GM18909 (cell line): ENCODE measurements around the gene SCN2A.
"Not testable (repeated sequence)": the region's sequence is repeated elsewhere in the genome, so short reads cannot be mapped to it uniquely, and the experiment has no call there.

Source experiments
- ATAC-seq: cut with Tn5 transposase; IDR thresholded peaks from one replicate; pipeline ENCODE4 v1.9.1; 2021; ENCODE audit warnings: mild to moderate bottlenecking; ENCODE audit not compliant: unreplicated experiment, poor library complexity

The SCN2A gene

GRCh38 chr2:165248238-165248637 lies 9.0 kb downstream of the SCN2A start:
- no peak for ATAC-seq

DNA sequence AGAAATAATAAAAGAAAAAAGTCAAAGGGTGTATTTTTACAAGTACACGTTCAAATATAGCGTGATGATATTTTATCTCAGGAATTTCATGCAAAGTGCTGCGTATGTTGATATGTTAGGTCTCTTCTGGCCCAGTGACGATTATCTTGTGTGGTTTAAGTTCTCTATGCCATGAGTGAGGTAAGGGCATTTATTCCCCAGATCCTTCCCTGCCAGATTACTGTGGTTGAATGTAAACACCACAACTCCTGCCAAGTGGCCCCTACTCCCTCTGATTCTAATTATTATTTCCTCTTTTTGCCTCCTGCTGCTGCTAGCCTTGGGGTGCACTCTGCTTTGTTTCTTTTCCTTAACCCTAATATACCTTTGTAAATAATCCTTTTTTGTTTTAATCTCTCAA lies 12.2 kb downstream of the SCN2A start:
- no peak for ATAC-seq

DNA sequence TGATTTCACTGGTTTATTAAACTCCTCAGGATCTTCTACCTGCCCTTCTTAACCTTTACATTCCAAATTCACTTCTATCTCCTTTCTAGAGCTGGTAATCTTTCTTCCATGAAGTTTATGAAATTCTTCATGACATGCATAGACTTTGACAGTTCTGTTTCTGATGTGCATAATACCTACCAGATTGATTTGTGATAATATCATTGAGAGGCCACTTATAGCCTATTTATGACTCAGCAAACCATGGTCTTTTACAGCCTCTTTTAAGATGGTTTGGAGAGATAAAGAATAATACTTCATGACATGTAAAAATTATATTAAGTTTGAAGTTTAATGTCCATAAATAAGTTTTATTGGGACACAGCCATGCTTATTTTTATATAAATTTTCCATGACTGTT lies 14.0 kb downstream of the SCN2A start:
- no peak for ATAC-seq

DNA sequence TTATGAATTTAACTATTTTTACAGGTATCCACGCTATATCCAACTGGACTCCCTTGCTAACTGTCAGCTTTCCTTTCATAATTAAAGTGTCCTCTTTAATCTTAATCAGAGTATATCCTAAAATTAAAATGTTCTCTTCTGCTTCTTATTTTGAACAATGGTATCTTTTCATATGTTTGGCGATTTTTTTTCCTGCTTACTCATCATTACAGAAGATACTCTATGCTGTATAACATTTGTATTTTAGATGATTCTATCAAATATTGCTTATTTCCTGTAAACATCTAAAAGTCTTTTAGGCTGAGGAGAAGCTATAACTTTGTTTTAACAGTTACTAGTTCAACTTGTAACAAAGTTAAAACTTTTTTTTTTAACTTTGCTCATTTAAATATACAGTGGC lies 17.4 kb downstream of the SCN2A start:
- ATAC-seq = no peak

DNA sequence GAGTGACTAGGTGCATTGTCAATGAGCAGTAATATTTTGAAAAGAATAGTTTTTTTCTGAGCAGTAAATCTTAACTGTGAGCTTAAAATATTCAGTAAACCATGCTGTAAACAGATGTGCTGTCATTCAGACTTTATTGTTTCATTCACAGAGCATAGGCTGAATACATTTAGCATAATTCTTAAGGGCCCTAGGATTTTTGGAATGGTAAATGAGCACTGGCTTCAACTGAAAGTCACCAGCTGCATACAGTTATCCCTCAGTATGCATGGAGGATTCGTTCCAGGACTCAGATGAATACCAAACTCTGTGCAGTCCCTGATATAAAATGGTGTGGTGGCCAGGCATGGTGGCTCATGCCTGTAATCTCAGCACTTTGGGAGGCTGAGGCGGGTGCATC lies 21.1 kb downstream of the SCN2A start:
- not testable (repeated sequence) for ATAC-seq

GRCh38 chr2:165268754-165269153 lies 29.5 kb downstream of the SCN2A start:
- peak; percentile 73 for ATAC-seq

GRCh38 chr2:165273176-165273575 lies 34.0 kb downstream of the SCN2A start:
- no peak for ATAC-seq

DNA sequence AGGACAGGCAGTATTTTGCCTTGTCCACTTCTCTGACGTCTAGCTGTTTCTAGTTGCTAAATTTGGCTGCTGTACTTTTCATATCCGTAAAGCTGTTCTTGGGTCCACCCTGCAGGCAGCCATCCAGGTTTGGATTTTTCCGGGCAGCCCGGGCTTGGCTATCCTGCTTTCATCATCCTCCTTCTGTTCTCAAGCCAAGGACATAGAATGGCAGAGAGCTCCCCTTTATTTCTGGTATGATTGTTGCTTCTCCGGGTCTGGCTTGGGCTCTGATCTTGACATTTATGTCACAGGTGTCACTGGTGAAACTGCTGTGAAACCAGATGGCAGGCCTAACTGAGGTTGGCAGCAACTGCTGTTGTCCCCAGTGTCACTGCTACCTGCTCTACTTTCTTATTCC lies 35.5 kb downstream of the SCN2A start:
- no peak for ATAC-seq

DNA sequence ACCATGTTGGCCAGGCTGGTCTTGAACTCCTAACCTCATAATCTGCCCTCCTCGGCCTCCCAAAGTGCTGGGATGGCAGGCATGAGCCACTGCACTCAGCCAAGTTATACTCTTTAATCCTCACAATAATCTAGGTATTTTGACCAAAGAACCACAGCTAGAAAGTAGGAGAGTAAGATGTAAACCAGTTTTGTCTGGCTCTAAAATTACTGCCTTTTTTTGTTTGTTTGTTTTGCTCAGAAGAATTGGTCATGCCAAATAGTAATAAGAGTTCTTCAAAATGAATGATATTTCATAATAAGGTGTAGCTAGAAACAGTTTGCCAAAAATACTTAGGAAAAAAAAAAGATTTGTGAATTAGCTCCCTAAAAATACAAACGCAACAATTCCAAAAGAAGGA lies 36.7 kb downstream of the SCN2A start:
- ATAC-seq = no peak

GRCh38 chr2:165277295-165277694 lies 38.1 kb downstream of the SCN2A start:
- no peak for ATAC-seq

DNA sequence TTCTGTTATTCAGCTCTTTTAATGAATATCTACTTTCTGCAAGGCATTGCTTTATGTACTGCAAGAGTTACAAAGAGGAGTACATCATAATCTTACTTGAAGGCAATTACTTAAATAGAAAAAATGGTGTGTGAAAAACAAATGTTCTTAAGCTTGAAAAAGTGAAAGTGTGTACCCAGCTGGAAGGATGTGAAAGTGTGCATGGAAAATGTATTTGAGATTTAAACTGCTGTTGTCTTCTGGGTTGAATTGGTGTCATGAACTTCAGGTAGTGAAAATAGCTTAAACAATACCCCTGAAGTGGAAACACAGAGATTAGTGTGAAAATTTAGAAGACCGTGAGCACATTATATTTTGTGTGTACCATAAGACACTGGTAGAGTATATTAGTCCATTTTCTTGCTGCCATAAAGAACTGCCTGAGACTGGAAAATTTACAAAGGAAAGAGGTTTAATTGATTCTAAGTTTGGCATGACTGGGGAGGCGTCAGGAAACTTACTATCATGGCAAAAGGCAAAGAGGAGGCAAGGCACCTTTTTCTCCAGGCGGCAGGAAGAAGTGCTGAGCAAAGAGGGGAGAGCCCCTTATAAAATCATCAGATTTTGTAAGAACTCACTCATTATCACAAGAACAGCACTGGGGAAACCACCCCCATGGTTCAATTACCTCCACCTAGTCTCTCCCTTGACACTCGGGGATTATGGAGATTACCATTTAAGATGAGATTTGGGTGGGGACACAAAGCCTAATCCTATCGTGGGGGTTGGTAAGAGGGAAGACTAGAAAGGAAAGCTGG lies 38.8 kb downstream of the SCN2A start:
- ATAC-seq = no peak

DNA sequence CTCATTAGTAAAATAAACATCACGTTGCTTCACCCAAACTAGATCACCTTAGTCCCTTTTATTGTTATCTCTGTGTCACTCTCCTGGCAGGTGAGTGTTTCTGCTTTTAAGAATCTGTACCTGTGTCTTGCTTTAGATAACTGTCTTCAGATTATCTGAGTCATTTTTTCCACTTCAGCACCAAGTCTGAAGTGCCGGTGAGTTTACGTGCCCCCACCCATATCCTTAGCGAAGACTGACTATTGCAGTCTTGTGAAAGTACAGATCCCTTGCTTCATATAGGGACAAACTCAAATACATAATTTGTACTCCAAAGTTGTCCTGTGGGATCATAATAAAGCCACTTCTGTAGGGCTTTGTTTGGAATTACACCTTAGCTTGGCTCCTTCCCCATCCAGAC lies 41.1 kb downstream of the SCN2A start:
- no peak for ATAC-seq

DNA sequence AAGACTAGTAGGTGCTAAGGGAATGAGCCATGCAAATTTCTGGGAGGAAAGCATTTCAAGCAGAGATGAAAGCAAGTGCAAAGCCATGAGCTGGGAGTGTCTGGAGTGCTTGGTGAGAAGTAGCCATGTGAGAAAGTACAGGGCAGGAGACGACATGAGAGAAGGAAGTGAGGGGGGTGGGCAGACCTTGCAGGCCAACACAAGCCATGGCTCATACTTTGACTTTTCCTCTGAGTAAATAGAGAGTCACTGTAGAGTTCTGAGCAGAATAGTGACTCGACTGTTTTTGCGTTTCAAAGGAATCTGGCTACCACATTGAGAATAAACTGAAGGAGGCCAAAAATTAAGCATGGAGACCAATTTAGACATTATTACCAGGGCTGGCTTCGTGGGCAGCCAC lies 42.2 kb downstream of the SCN2A start:
- ATAC-seq = no peak

- ATAC-seq = no peak
These were observed 44.1 kb downstream of the SCN2A start for GRCh38 chr2:165283342-165283741.

DNA sequence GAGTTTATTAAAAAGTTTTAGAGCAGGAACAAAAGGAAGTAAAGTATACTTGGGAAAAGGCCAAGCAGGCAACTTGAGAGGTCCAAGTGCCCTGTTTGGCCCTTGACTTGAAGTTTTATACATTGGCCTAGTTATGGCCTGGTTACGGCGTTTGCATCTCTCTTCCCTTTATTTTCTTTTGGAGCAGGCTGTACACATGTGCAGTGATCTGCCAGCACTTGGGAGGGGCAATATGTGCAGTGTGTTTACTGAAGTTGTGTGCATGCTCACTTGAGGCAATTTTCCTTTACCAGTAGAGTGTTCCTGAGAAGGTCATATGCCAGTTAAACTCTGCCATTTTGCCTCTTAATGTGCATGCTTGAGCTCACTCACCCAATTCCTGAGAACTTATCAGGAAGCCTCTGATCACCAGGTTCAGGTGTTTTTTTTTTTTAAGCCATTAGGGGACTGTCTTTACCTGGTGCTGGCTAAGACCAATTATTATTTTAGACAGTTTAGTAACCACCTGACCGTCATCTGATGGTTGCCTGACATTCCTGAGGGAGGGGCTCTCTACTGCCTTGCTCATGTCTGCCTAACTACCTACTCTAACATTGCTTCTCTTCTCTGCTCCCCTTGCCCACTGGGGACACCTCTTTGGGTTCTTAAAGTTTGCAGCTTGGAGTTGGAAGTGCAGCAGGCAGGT lies 48.0 kb downstream of the SCN2A start:
- ATAC-seq = no peak

- no peak for ATAC-seq
These were observed 49.9 kb downstream of the SCN2A start for GRCh38 chr2:165289069-165289468.

- ATAC-seq = peak; percentile 100
These were observed 54.5 kb downstream of the SCN2A start for GRCh38 chr2:165293440-165294420.

DNA sequence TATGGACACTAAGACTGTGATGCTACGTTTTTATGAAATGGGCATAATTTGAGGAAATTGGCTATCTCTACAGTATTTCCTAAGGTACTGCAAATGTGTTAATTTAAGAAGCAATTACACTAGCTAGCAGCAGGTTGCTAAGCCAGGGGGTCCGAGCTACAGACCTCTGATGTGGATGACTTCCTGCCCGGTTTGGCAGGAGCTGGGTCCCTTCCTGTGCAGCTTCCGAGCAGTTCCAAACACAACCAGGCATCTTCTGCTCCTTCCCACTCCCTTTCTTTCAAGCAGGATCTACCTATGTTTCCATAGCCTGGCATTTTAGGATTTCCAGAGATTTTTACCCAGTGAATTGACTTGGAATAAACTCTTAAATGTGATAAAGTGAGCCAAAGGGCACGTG lies 55.7 kb downstream of the SCN2A start:
- ATAC-seq = no peak

GRCh38 chr2:165295643-165296042 lies 56.4 kb downstream of the SCN2A start:
- no peak for ATAC-seq

GRCh38 chr2:165305391-165306096 lies 66.3 kb downstream of the SCN2A start:
- no peak for ATAC-seq
